Non-pigmented ciliary epithelial cell (primary cell): Measurements from ENCODE around the gene KCNJ5.

Experiments
- DNase-seq: peaks from one replicate; pipeline ENCODE4 v3.0.0-alpha.2; 2010; ENCODE audit warnings: low read depth

The KCNJ5 gene

DNA sequence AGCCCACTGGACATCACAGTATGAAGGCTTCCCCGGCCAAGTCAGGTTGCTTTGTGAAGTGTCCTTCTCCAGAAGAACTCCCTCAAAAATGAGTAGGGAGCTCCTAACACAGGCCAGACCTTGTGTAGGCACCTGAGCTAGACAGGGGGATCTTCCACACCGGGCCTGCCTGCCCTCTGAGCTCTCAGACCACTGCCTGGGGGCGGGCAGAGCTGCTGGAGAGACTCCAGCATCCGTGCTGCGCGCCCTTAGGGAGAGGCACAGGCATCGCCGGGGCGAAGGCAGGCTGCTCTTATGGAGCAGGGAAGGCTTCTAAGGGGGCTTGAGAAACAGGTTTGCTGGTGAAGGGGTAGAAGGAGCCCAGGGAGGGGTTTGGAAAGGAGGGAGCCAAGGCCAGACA lies 4.4 kb downstream of the KCNJ5 start:
- no peak for DNase-seq

DNA sequence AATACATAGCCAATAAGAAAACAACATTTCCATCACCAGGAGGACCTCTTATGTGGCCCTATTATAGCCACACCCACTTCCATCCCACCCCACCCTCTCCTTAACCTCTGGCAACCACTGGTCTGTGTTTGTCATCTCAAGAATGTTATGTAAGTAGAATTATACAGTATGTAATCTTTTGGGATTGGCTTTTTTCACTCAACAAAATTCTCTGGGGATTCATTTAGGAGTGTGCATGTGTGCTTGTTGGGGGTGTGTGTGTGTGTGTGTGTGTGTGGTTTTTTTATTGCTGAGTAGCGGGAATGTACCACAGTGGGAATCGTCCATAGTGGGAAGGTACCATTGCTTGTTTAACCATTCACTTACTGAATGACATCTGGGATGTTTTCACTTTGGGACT lies 5.2 kb downstream of the KCNJ5 start:
- no peak for DNase-seq

GRCh38 chr11:128897826-128898225 lies 6.7 kb downstream of the KCNJ5 start:
- DNase-seq = no peak

DNA sequence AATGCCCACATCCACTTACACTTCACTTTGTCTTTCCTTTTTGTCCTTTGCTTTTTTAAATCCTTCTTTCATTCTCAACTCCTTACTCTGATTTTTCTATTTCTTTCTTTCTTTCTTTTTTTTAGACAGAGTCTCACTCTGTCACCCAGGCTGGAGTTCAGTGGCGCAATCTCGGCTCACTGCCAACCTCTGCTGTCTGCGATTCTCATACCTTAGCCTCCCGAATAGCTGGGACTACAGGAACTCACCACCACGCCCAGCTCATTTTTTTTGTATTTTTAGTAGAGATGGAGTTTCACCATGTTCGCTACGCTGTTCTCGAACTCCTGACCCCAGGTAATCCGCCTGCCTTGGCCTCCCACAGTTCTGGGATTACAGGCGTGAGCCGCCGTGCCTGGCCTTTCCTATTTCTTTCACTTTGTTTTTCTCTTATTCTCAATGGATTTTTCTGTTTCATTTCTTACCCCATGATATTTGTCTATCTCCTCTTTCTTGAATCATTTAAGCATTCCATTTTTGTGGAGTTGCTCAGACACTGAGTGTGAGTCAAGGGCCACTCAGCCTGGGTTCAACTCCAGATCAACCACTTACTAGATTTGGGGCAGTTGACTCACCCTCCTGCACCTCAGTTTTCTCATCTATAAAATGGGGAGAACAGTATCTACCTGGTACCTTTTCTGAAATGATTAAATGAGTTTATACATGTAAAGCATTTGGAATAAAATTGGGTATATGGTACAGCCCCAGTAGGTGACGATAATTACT lies 7.6 kb downstream of the KCNJ5 start:
- DNase-seq = no peak

DNA sequence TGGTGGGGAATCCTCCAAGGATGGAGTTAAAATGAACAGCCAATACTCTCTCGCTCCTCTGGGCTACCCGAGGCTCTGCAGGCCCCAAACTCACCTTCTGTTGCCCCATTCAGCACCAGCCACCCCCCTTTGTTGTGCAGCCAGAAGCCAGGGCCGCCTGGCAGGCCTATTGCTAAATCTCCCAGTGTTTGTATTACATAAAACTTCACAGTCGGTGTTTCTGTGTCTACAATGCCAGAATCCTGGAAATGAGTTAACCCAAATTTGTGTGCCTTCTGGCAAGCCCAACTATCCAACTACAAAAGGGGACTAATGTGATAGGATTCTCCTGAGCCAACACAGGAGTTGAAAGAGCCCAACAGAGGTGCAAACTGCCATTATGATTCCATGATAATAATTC lies 9.3 kb downstream of the KCNJ5 start:
- DNase-seq = no peak

GRCh38 chr11:128901653-128902514 lies 10.7 kb downstream of the KCNJ5 start:
- no peak for DNase-seq

GRCh38 chr11:128902515-128903066 lies 11.4 kb downstream of the KCNJ5 start:
- peak; percentile 44 for DNase-seq

- no peak for DNase-seq
These were observed 12.3 kb downstream of the KCNJ5 start for GRCh38 chr11:128903248-128904061.

- no peak for DNase-seq
These were observed 13.1 kb downstream of the KCNJ5 start for GRCh38 chr11:128904303-128904655.

GRCh38 chr11:128904656-128905344 lies 13.6 kb downstream of the KCNJ5 start:
- no peak for DNase-seq

- no peak for DNase-seq
These were observed 14.4 kb downstream of the KCNJ5 start for GRCh38 chr11:128905345-128906184.

- no peak for DNase-seq
These were observed 15.3 kb downstream of the KCNJ5 start for GRCh38 chr11:128906185-128907050.

DNA sequence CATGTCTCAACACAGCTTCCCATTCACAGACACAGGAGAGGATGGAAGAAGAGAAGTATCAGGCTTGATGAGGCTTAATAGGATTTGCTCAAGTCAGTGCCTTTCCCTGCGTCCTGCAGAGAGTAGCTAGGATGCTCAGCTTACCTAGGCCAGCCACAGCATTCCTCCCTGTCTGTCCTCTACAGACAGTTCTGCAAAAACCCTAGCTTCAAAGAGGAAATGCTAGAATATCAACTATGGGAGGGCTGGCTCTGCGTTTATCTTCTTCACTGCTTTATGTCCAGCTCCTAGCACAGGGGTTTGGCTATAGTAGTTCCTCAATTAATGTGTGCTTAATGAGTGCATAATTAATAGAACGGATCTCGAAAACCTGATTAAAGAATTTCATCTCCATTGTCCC lies 16.4 kb downstream of the KCNJ5 start:
- no peak for DNase-seq

DNA sequence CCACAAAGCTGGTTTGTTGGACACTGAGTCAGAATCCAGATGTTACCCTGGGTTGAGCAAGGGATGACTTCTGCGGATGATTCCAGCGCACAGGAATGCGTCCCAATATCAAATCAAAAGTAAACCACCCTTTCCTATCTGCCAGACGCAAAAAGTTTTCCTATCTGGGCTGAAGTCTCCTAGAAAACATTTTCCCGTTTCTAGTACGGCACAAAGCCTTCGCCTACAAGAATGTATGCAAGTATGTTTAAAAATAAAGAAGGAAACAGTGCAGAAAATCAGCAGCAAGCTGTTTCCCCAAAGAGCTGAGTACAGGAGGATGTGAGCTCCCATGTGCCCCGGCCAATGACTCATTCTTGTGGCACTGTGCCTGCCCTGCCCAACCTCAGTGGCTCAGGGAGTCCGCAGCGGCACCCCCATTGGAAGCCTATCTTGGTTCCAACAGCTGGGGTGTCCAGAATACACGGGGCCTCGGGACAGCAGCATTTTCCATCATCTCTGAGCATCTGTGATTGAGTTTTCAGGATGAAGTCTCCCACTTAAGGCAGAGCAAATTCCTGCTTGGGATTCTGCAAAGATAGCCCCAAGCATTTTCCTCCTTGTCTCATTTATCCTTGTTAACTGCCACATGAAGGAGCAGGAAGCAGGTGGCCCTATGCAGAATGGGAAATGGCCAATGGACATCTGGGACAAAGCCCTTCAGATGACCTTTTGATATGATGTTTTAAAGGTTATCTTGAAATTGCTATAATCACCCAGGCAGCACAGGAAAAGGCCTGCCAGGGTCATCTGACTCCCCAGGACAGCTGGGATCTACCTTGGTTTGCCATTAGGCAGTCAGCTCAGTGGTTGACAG lies 17.5 kb downstream of the KCNJ5 start:
- no peak for DNase-seq

DNA sequence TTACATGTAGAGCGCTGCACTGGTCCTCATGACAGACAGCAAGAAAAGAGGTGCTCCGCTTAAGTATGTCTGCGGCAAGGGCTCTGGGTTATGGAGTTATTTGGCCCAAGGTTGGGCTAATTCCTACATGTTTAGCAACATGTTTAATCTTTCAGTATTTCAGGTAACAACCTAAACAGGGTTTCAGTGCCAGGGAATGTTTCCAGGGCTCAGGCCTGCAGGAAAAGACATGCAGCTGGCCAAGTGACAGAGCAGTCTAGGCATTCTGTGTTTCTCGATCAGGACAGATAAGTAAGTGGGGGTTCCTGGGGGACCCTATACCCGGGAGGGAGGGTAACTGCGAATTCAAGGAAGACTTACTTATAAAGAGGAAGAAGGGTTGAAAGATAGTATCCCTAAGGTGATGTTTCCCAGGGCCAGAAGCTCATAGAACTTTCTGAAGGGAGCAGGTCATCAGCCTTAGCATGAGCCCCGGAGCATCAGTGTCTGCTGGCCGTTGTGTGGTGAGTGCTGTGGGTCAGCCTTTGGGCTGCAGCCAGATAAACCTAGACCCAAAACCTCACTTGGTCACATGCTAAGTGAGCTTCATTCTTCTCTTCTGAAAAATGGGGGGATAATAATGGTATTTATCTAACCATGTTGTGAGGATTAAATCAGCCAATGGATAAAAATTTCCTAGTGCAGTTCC lies 18.4 kb downstream of the KCNJ5 start:
- DNase-seq = no peak

- no peak for DNase-seq
These were observed 19.4 kb downstream of the KCNJ5 start for GRCh38 chr11:128910576-128910975.

GRCh38 chr11:128911239-128911638 lies 20.1 kb downstream of the KCNJ5 start:
- DNase-seq = no peak

- DNase-seq = no peak
These were observed 20.5 kb downstream of the KCNJ5 start for GRCh38 chr11:128911701-128912100.
